GM19099 (cell line): ENCODE results near the gene SOX3.

Experiments
- POLR2A ChIP-seq: IDR thresholded peaks from 3 replicates; pipeline ENCODE4 v1.6.1; 2011; ENCODE audit warnings: low read depth; ENCODE audit not compliant: insufficient read length; ENCODE audit errors: extremely low read depth

Gene SOX3

DNA sequence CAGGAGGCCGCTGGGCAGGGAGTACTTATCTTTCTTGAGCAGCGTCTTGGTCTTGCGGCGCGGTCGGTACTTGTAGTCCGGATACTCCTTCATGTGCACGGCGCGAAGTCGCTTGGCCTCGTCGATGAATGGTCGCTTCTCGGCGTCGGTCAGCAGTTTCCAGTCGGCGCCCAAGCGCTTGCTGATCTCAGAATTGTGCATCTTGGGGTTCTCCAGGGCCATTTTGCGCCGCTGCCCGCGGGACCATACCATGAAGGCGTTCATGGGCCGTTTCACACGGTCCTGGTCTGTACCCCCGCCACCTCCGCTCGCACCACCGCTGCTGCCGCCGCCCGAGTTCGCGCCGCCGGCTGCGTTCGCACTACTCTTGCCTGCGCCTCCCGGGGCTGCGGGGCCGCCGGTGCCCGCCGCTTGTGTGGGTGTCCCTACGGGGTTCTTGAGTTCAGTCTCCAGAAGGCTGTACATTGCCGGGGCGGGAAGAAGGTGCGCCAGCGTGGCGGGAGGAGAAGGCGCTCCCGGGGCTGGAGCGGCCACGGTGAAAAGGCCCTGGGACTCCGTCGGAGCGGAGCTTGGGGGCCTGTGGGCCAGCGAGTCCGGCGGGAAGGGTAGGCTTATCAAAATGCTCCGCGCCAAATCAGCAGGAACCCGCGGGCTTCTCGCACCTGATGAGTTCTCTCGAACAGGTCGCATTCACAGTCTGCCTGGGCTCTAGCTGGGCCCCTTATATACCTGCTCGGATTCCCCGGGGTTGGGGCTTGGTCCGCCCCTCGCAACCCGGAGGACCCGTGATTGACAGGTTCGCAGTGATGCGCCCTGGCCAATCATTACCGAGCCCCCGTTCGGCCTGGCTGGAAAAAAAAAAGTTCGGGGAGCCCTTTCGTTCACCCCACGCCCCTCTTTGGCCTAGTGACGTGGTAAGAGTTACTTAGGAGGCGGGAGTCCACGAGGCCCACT lies at the start of gene SOX3:
Gene SOX3 (minus strand): TSS at position 699 of the 954 bp plus-strand sequence. CDS start 9 bp downstream, at position 690.
- TF ChIP-seq POLR2A, result no peak

DNA sequence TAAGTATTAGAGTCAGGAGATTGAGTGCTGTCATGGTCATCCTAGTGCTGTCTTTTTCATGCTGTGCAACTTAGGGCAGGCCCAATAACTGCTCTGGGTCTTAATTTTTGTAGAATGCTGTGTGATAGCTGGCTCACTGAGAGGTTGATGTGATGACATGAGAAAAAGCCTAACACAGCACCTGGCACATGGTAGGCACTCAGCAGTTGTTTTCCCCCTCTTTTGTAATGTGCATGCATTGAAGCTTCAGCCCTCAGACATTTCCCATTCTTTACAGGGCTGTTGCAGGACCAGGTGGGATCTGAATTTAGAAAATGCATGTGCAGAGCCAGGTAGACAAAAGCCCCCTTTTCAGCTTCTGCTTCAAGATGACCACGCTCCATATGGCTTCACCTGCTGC lies 44.1 kb upstream of the SOX3 start:
- no peak for TF ChIP-seq POLR2A

DNA sequence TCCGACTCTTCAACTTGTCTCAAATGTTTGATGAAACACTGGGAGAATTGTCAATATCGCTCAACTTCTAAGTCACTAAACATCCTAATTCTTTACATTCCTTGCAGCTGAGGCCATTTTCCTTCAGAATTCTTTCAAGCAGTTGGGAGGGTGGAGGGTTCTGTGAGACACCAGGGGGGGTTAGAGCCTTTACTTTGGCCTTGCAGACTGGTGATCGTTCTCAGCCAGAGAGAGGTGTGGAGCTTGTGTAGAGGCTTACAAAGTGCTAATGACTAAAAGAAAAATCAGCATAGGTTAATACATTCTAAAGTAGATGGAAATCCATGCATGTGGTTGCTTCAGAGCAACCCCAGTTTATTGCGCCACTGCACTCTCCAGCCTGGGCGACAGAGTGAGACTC lies 21.3 kb upstream of the SOX3 start:
- no peak for TF ChIP-seq POLR2A

DNA sequence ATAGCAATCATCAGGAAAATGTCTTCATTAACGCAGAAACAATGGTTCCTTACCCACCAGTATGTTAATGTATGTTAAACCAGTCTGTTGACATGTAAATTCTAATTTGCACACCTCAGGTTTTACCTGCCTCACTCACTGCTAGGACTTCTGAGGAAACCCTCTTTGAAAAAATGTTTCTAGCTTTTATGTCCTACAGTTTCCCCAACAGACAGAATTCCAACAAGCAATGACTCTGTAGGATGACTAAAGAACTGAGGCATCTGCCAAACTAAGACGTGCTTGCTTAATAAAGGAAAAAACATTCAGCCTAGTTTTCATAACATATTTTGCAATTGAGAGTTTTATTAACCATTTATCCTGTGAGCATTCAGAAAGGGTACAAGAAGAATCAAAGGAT lies 20.6 kb upstream of the SOX3 start:
- TF ChIP-seq POLR2A, result no peak

DNA sequence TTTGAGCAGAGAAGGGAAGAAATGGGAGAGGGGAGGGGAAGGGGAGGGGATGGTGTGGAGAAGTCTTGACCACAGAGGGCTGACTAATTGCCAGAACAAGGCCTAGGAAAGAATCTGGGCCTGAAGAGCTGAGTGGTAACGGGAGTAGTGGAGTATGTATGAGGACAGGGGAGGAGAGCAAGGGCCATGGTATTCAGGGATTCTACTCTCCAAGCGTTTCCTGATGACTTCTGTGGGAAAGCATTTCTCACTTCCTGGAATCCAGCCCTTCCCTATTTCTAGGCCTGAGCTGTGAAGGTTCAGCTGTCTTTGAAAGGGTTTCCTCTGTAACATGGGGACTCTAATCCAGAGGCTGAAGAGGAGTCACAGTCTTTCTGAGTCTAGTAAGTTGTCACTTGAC lies 19.7 kb upstream of the SOX3 start:
- no peak for TF ChIP-seq POLR2A

DNA sequence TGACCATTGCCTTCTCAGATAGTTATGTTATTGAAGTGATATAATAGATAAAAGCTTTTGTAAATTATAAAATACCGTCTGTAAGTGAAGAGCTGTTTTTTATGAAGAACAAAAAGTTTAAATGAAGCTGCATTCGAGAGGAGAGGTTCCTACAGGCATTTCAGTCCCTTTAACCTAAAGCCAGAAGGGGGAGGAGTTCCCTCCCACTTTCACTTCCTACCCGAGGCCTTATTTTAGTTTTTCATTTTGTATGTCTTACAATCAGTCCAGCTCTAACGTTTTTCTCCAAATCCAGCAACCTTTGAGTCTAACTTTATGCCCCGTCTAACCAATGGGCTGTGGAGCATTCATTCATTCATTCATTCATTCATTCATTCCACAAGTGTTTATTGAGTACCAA lies 16.5 kb upstream of the SOX3 start:
- TF ChIP-seq POLR2A, result no peak

DNA sequence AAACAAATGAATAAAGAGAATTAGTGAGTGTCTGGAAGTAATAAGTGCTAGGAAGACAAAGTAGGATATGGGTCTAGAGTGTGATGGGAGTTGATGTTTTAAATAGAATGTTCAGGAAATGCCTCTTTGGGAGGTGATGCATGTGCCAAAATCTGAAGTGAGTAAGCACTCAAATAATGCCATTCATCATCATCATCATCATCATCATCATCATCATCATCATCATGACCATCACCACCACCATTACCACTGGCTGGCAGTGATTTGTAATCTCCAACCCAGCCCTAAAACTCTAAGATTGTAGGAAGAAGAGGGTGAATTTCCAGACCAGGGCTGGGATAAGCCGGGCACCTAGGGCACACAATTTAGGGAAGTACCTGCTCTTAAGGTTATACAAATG lies 9.7 kb upstream of the SOX3 start:
- TF ChIP-seq POLR2A, result no peak

DNA sequence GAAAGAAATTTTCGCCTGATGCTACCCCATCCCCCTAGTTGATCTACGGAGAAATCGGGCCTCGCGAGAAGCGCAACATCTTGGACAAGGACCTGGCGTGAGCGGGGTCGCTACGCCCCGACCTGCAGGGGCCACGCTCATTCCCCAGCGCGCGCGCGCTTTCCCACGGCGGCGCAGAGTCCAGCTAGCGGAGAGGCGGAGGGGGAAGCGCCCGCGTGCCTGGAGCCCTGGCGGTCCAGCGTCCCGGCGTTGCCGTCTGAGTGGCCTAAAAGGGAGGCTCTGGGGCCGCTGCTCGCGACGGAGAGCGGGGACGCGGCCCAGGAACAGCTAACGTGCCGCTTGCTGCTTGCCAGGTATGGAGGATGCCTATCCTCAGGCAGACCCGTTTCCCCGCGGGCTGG lies 6.0 kb upstream of the SOX3 start:
- no peak for TF ChIP-seq POLR2A

DNA sequence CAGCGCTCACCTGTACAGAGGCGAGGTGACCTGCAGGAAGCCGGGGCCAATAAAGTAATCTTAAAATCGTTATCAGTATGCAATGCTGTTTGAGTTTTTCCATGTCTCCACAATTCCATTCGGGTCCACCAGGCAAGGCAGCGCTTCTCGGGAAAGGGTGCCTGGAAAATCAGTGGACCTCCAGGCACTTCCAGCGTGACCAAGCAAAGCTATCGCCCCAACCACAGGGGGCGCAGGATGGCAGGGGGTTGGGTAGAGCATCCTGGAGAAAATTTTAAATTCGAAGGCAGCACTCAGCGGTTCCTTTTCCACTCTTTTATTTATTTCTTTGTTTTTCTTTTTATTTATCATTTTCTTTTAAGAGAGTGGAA lies 5.4 kb upstream of the SOX3 start:
- no peak for TF ChIP-seq POLR2A

DNA sequence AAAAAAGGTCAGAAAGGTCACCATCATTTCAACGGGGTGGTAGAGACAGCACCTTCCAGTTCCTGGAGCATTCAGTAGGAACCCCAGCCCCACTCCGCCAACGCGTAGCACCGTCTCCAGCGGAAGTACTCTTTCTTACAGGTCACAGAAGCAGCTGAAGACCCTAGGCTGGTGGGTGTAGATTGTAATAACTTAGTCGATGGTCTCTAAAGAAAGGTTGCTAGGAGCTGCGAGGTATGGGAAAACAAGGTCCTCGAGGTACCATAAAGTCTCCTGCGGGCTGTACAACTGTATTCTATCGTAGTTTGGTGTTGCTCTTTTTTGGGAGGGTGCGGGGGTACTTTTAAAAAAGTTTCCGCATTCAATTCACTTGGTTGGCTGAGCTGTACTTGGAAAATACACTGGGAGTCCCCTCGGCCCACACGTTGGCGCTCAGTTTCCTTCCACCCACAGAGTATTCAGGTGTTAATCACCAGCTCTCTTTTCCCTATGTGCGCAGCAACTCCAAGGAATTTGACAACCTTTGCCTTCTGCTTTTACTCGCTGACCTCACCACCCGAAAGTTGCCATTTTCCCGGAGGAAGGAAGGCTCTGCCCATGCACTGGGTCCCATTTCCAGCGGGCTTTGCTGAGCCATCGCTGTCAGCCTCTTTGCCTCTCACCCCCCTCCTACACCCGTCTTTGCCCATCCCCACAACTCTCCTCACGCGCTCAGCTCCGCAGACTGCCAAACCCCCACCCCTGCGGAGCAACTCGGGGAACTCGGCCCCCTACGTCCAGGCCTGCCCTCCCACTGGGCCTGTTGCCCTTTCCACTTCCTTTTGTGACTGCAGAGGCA lies 4.8 kb upstream of the SOX3 start:
- TF ChIP-seq POLR2A, result no peak

DNA sequence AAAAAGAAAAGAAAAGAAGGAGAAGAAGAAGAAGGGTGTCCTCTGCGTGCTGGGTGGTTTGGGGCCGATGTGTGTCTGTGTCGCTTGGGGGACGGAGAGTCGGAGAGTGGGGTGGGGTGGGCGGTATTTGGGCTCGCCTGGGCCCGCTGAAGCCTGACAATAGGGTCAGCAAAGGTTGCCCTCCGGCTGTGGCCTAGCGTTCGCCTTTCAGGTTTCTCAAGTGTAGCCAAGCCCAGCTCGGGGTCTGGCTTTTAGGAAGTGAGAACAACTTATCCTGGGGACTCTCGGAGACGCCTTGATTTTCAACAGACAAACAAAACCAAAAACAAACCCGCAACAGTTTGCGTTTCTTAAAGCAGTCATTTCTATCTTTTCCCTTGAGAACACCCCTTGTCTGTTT lies 4.1 kb upstream of the SOX3 start:
- TF ChIP-seq POLR2A, result no peak

DNA sequence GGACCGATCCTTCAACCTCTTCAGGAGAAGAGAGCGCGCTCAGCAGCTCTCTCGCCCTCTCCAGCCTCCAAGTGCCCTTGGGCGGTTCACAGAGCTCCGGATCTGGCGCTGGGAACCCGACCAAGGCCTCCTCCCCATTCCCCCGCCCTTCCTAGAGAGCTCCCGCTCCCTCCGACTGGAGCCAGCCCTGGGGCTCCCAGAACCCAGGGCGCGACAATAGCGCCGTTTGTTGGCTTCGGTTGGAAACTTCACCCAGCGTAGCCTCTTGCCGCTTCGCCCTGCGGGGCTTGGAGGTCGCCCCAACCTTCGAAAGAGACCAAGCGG lies 3.1 kb upstream of the SOX3 start:
- no peak for TF ChIP-seq POLR2A

DNA sequence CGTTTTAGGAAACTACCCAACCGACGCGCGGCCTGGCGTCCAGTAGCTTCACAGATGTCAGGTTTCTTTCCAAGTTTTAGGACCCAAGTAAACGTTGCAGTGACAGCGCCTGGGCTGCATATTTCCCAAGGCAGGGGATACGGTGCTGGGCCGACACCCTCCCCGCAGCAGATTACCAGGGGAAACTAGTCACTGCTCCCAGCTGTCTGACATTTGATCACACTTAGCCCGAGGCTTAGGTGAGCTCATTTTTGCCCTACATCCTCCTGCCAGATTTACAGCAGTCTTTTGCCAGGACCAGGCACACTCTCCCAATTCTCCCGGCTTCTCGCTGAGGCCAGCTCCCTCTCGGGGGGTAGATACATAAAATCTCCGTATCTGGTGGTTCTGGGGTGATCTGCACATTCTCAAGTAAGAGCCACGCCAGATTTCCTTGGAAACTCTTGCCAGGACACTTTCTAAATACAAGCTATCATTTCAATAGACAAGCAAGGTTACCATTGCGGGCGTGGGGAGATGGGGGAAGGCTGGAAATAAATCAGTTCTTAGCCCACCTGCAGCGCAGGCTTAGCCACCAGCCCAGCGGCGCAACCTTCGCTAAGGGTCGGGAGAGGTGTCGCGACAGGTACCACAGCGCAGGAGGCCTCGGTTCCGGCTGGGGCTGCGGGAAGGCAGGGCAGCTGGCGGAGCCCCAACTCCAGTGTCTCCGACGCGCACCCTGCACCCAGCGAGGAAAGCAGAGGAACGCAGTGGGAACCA lies 2.5 kb upstream of the SOX3 start:
- TF ChIP-seq POLR2A, result no peak

DNA sequence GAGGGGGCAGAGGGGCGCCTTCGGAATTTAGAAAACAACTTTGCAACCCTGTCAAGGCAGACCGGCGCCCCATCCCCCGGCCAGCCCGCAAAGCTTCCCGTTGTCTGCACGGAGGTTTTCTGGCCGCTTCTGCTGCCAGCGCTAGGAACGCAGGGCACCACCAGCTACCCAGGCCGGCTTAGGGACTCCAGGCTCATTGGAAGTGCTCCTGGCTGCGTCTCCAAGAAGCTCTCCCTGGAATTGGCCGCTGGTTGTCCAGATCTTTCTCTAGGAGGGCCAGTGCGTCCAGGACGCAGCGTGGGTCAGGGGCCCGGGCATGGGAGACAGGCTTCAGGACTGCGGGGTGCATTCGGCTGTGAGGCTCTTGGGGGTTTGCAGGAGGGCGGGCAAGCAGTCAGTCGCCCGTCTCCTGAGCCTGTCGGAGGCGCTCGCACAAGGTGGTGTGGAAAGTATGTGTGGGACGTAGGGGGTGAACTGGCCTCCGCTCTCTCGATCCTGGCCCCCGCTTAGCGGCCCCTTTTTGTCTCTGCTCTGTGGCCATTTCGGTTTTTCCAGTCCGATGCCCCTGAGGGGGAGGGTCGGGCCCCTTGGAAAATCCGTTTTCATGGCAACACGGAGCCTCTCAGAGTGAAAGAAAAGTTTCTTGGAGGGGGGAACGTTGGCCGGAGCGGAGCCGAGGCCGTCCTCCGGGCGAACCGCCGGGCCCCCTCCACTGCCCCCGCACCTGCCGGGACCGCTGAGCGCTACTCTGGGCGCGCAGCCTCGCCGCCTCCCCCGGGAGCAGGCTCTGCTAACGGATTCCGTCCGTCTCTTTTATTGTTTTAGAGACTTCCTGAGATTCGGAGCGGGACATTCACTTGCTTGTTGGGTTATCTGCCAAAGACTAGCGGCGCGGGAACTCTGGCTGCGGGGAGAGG lies 810 bp upstream of the SOX3 start:
- no peak for TF ChIP-seq POLR2A
